GM23338 (cell line): ENCODE results near the gene FRYL. TPM values are rescaled to one million over a fixed set of nuclear protein-coding genes. Genes with fewer than 3 reads are reported as not detected.

Experiments used
- ATAC-seq: fragments of 200-7000 bp; cut with Tn5 transposase; 3 replicates; pipeline ENCODE4 v1.9.1; 2020
- DNase-seq: peaks from one replicate; pipeline ENCODE4 v3.0.0-alpha.2; 2015; ENCODE audit warnings: low spot score
- H2AFZ ChIP-seq: fragments of 200-600 bp; sonication (generic); 2 replicates; pipeline ENCODE4 v1.8.0; 2016; ENCODE audit warnings: antibody characterized with exemption, mild to moderate bottlenecking, moderate library complexity
- H3F3A ChIP-seq: fragments of 200-600 bp; sonication (generic); replicated peaks from 2 replicates; pipeline ENCODE4 v1.8.0; 2017; ENCODE audit warnings: antibody characterized with exemption, mixed run types, low read depth
- H3K27ac ChIP-seq: fragments of 200-600 bp; sonication (generic); 2 replicates; pipeline ENCODE4 v1.6.1; 2016; ENCODE audit warnings: low read depth
- H3K27me3 ChIP-seq: fragments of 200-600 bp; sonication (generic); 2 replicates; pipeline ENCODE4 v1.8.0; 2016; ENCODE audit warnings: mild to moderate bottlenecking, mixed run types, moderate library complexity; ENCODE audit not compliant: insufficient read depth
- H3K36me3 ChIP-seq: fragments of 200-600 bp; sonication (generic); 2 replicates; pipeline ENCODE4 v1.8.0; 2016; ENCODE audit warnings: mild to moderate bottlenecking; ENCODE audit not compliant: insufficient read depth
- H3K4me1 ChIP-seq: fragments of 200-600 bp; sonication (generic); 2 replicates; pipeline ENCODE4 v1.8.0; 2016; ENCODE audit warnings: mild to moderate bottlenecking, moderate library complexity; ENCODE audit not compliant: insufficient read depth
- H3K4me2 ChIP-seq: fragments of 200-600 bp; sonication (generic); 2 replicates; pipeline ENCODE4 v1.7.1; 2017; ENCODE audit warnings: mixed run types
- H3K4me3 ChIP-seq: fragments of 200-600 bp; sonication (generic); 2 replicates; pipeline ENCODE4 v1.6.1; 2016; ENCODE audit warnings: mixed run types
- H3K79me2 ChIP-seq: fragments of 200-600 bp; sonication (generic); replicated peaks from 2 replicates; pipeline ENCODE4 v1.8.0; 2017; ENCODE audit warnings: mild to moderate bottlenecking; ENCODE audit not compliant: insufficient read depth
- H3K9me2 ChIP-seq: fragments of 200-600 bp; sonication (generic); 2 replicates; pipeline ENCODE4 v1.8.0; 2017; ENCODE audit not compliant: insufficient read depth
- H4K20me1 ChIP-seq: fragments of 200-600 bp; sonication (generic); replicated peaks from 2 replicates; pipeline ENCODE4 v1.8.0; 2017; ENCODE audit warnings: mild to moderate bottlenecking; ENCODE audit not compliant: insufficient read depth
- H3K27ac Mint-ChIP-seq: 2 replicates; pipeline ENCODE4 v1.8.0; 2020; ENCODE audit warnings: inconsistent platforms, mild to moderate bottlenecking, moderate library complexity, mixed read lengths
- H3K27me3 Mint-ChIP-seq: 3 replicates; pipeline ENCODE4 v1.8.0; 2022; ENCODE audit warnings: low read depth, mild to moderate bottlenecking, moderate library complexity, mixed read lengths, inconsistent platforms; ENCODE audit not compliant: insufficient read depth, poor library complexity
- H3K36me3 Mint-ChIP-seq: 3 replicates; pipeline ENCODE4 v1.8.0; 2021; ENCODE audit warnings: low read depth, mild to moderate bottlenecking, inconsistent platforms, moderate library complexity, mixed read lengths
- H3K4me1 Mint-ChIP-seq: 3 replicates; pipeline ENCODE4 v1.8.0; 2020; ENCODE audit warnings: mild to moderate bottlenecking, inconsistent platforms, mixed read lengths
- H3K4me3 Mint-ChIP-seq: 3 replicates; pipeline ENCODE4 v1.8.0; 2021; ENCODE audit warnings: moderate library complexity, mild to moderate bottlenecking, inconsistent platforms, mixed read lengths
- H3K9me3 Mint-ChIP-seq: 3 replicates; pipeline ENCODE4 v1.8.0; 2020; ENCODE audit warnings: moderate library complexity, mild to moderate bottlenecking, inconsistent platforms, mixed read lengths
- CREB1 ChIP-seq: fragments of 250-450 bp; sonication (Bioruptor Pico); IDR thresholded peaks from 2 replicates; pipeline ENCODE4 v1.5.0; 2020; ENCODE audit warnings: low read depth, mild to moderate bottlenecking, moderate library complexity
- EZH2 ChIP-seq: fragments of 200-600 bp; sonication (generic); IDR thresholded peaks from one replicate; pipeline ENCODE4 v1.8.0; 2017; ENCODE audit warnings: antibody characterized with exemption, mild to moderate bottlenecking, low read depth; ENCODE audit not compliant: unreplicated experiment
- EZH2phosphoT487 ChIP-seq: fragments of 200-600 bp; sonication (generic); IDR thresholded peaks from one replicate; pipeline ENCODE4 v1.8.1; 2018; ENCODE audit warnings: antibody characterized with exemption; ENCODE audit not compliant: unreplicated experiment
- JUNB ChIP-seq: IDR thresholded peaks from one replicate; pipeline ENCODE4 v1.6.1; 2016; ENCODE audit warnings: antibody characterized with exemption; ENCODE audit not compliant: unreplicated experiment
- NANOG ChIP-seq: IDR thresholded peaks from 2 replicates; pipeline ENCODE4 v1.6.1; 2016; ENCODE audit warnings: antibody characterized with exemption, borderline replicate concordance
- POLR2AphosphoS5 ChIP-seq: IDR thresholded peaks from 2 replicates; pipeline ENCODE4 v1.6.1; 2016; ENCODE audit warnings: antibody characterized with exemption, low read depth
- REST ChIP-seq: IDR thresholded peaks from one replicate; pipeline ENCODE4 v1.6.1; 2018; ENCODE audit warnings: antibody characterized with exemption; ENCODE audit not compliant: unreplicated experiment
- STAT1 ChIP-seq: IDR thresholded peaks from one replicate; pipeline ENCODE4 v1.6.1; 2016; ENCODE audit warnings: antibody characterized with exemption; ENCODE audit not compliant: unreplicated experiment
- ZNF114 ChIP-seq: fragments of 250-450 bp; sonication (Bioruptor Pico); IDR thresholded peaks from 2 replicates; pipeline ENCODE4 v1.5.0; 2020; ENCODE audit warnings: mild to moderate bottlenecking, moderate library complexity
- ZNF331 ChIP-seq: fragments of 250-450 bp; sonication (Bioruptor Pico); IDR thresholded peaks from 2 replicates; pipeline ENCODE4 v1.5.0; 2020; ENCODE audit warnings: low read depth, mild to moderate bottlenecking, moderate library complexity
- polyA plus RNA-seq: library from polyadenylated mRNA; unstranded; fragments of >200 nt; fragmentation: Nextera tagmentation; extraction: Ambion mirVana; gene quantifications from 2 replicates; pipeline ENCODE4 v1.2.1, GENCODE V29; 2016
- total RNA-seq: library from RNA; depleted of rRNA; stranded (reverse); fragments of >200 nt; shearing (Covaris generic); gene quantifications from 2 replicates; pipeline ENCODE4 v1.2.3, GENCODE V29; 2014

FRYL gene
- total and polyA plus RNA-seq, 2 experiments from 2014 or later = 30.7 to 53.3 TPM

- H3K9me3 Mint-ChIP-seq = no peaks in the 10 kb centered on the region
- H3K27ac ChIP-seq = no peak overlapping the region
- H3K27me3 Mint-ChIP-seq = no peaks in the 10 kb centered on the region
- no peak for ATAC-seq
- no peak for DNase-seq
- peaks cover 24% of the 10 kb centered on the region for H3K4me1 Mint-ChIP-seq
- H3K4me1 ChIP-seq = peaks cover 14% of the 10 kb centered on the region
- no peak overlapping the region for H3K4me2 ChIP-seq
- no peaks in the 10 kb centered on the region for H3K36me3 Mint-ChIP-seq
- no peaks in the 10 kb centered on the region for H3K9me2 ChIP-seq
- H3K79me2 ChIP-seq = no peaks in the 10 kb centered on the region
- TF ChIP-seq EZH2phosphoT487 (no peak), CREB1 (CRISPR knock-in tag) (no peak), STAT1 (no peak), ZNF114 (CRISPR knock-in tag) (no peak)
- no peak overlapping the region for H3K27ac Mint-ChIP-seq
- no peaks in the 10 kb centered on the region for H3K36me3 ChIP-seq
- no peak overlapping the region for H2AFZ ChIP-seq
- H4K20me1 ChIP-seq = no peaks in the 10 kb centered on the region
- no peak overlapping the region for H3K4me3 Mint-ChIP-seq
- no peaks in the 10 kb centered on the region for H3K27me3 ChIP-seq
- H3K4me3 ChIP-seq = no peak overlapping the region
- no peaks in the 10 kb centered on the region for H3F3A ChIP-seq
Measured at GRCh38 chr4:48596336-48596735, 183.7 kb downstream of the FRYL start.

GRCh38 chr4:48594180-48594579 is 185.9 kb downstream of the FRYL start:
- H3K36me3 Mint-ChIP-seq = peaks cover 6% of the 10 kb centered on the region; the same call in 2 of the 3 replicates
- Histone ChIP-seq H3K27ac (no peak overlapping the region), H3K4me1 (peaks cover 14% of the 10 kb centered on the region), H4K20me1 (0 out of 2 replicates have a peak, but pooled peaks cover 4% of the 10 kb centered on the region), H3K36me3 (no peaks in the 10 kb centered on the region), H2AFZ (no peak overlapping the region), H3K27me3 (no peaks in the 10 kb centered on the region), H3F3A (no peaks in the 10 kb centered on the region), H3K4me3 (no peak overlapping the region), H3K4me2 (peak overlapping the region; percentile 17; the same call in 1 of the 2 replicates), H3K79me2 (no peaks in the 10 kb centered on the region), H3K9me2 (no peaks in the 10 kb centered on the region)
- H3K27ac Mint-ChIP-seq = peak overlapping the region; percentile 92
- no peaks in the 10 kb centered on the region for H3K27me3 Mint-ChIP-seq
- TF ChIP-seq JUNB (no peak), POLR2AphosphoS5 (no peak), STAT1 (no peak), EZH2 (no peak), CREB1 (CRISPR knock-in tag) (no peak), REST (no peak), NANOG (no peak), ZNF331 (CRISPR knock-in tag) (no peak)
- H3K4me3 Mint-ChIP-seq = peak overlapping the region; percentile 49; the same call in 2 of the 3 replicates
- H3K9me3 Mint-ChIP-seq = no peaks in the 10 kb centered on the region
- DNase-seq (peak; percentile 67), ATAC-seq (peak; percentile 94)
- peaks cover 24% of the 10 kb centered on the region for H3K4me1 Mint-ChIP-seq
